Activated CD4-positive, alpha-beta memory T cell treated with anti-CD3 and anti-CD28 coated beads for 36 hours (primary cell): Measurements from ENCODE around the gene NUP210. TPM values are rescaled to one million over a fixed set of nuclear protein-coding genes. Genes with fewer than 3 reads are reported as not detected.
A peak's percentile ranks its signal among the peaks of the same experiment; 100 is the strongest.

Source experiments
- CTCF ChIA-PET: fragments of 350-600 bp; sonication (Branson Sonifier 250); formaldehyde crosslinking; loops from one replicate; lab custom pipeline; 2021; ENCODE audit warnings: antibody characterized with exemption, inconsistent platforms; lab: Charles Lee
- POLR2A ChIA-PET: fragments of 350-600 bp; sonication (Branson Sonifier 250); formaldehyde crosslinking; loops from one replicate; lab custom pipeline; 2021; ENCODE audit warnings: antibody characterized with exemption; lab: Charles Lee
- DNase-seq: peaks from one replicate; pipeline ENCODE4 v3.0.0-alpha.2; 2020
- H3K27ac Mint-ChIP-seq: one replicate; pipeline ENCODE4 v1.8.0; 2021; ENCODE audit warnings: mixed read lengths
- H3K27me3 Mint-ChIP-seq: one replicate; pipeline ENCODE4 v1.8.0; 2021; ENCODE audit warnings: mixed read lengths
- H3K36me3 Mint-ChIP-seq: one replicate; pipeline ENCODE4 v1.8.0; 2021; ENCODE audit warnings: mixed read lengths
- H3K4me1 Mint-ChIP-seq: one replicate; pipeline ENCODE4 v1.8.0; 2021; ENCODE audit warnings: low read depth, mixed read lengths
- H3K4me3 Mint-ChIP-seq: one replicate; pipeline ENCODE4 v1.8.0; 2021; ENCODE audit warnings: mild to moderate bottlenecking, mixed read lengths
- H3K9me3 Mint-ChIP-seq: one replicate; pipeline ENCODE4 v1.8.0; 2021; ENCODE audit warnings: mixed read lengths
- intact Hi-C: fragments of 100-400 bp; cut with micrococcal nuclease; formaldehyde crosslinking; loops from one replicate; pipeline ENCODE4 v1.15.1; 2023
- total RNA-seq, 2 experiments: library from RNA; stranded (reverse); gene quantifications; one replicate each; pipeline ENCODE4 v1.2.3, GENCODE V29; 2021

Gene NUP210
- total RNA-seq, 2 experiments from 2014 or later, result 140 to 144 TPM

GRCh38 chr3:13357074-13357473 is 63.0 kb downstream of the NUP210 start:
- Mint-ChIP-seq H3K9me3 (no peaks in the 10 kb centered on the region), H3K4me3 (no peak overlapping the region), H3K4me1 (peaks cover 14% of the 10 kb centered on the region), H3K36me3 (peaks cover 69% of the 10 kb centered on the region), H3K27me3 (no peaks in the 10 kb centered on the region), H3K27ac (no peak overlapping the region)
- DNase-seq, result no peak
- intact Hi-C loops, result no loop called here
- CTCF ChIA-PET, result interaction anchor here (0.9 to 1.4 kb wide), 2 partner anchors 11 to 96 kb away, joined by 3 to 6 read pairs; no protein-coding TSS in a partner anchor
- POLR2A ChIA-PET, result no interaction called here

- Mint-ChIP-seq H3K27ac (peak overlapping the region; percentile 74), H3K4me1 (peaks cover 42% of the 10 kb centered on the region), H3K27me3 (no peaks in the 10 kb centered on the region), H3K36me3 (peaks cover 63% of the 10 kb centered on the region), H3K4me3 (no peak overlapping the region), H3K9me3 (no peaks in the 10 kb centered on the region)
- intact Hi-C loops, result no loop called here
- CTCF ChIA-PET, result interaction anchor here (0.7 to 2.4 kb wide), 2 partner anchors 10 to 98 kb away, joined by 3 to 18 read pairs; no protein-coding TSS in a partner anchor
- DNase-seq, result no peak
- POLR2A ChIA-PET, result no interaction called here
Measured at GRCh38 chr3:13353936-13354542, 66.1 kb downstream of the NUP210 start.

- H3K4me3 Mint-ChIP-seq, result no peak overlapping the region
- no peaks in the 10 kb centered on the region for H3K27me3 Mint-ChIP-seq
- no peaks in the 10 kb centered on the region for H3K9me3 Mint-ChIP-seq
- POLR2A ChIA-PET, result no interaction called here
- intact Hi-C loops, result no loop called here
- H3K4me1 Mint-ChIP-seq, result peaks cover 47% of the 10 kb centered on the region
- no peak for DNase-seq
- H3K36me3 Mint-ChIP-seq, result peaks cover 63% of the 10 kb centered on the region
- peak overlapping the region; percentile 74 for H3K27ac Mint-ChIP-seq
- CTCF ChIA-PET, result interaction anchor here (0.7 to 2.4 kb wide), 2 partner anchors 10 to 99 kb away, joined by 3 to 18 read pairs; no protein-coding TSS in a partner anchor
Measured at GRCh38 chr3:13353506-13353905, 66.6 kb downstream of the NUP210 start.

DNA sequence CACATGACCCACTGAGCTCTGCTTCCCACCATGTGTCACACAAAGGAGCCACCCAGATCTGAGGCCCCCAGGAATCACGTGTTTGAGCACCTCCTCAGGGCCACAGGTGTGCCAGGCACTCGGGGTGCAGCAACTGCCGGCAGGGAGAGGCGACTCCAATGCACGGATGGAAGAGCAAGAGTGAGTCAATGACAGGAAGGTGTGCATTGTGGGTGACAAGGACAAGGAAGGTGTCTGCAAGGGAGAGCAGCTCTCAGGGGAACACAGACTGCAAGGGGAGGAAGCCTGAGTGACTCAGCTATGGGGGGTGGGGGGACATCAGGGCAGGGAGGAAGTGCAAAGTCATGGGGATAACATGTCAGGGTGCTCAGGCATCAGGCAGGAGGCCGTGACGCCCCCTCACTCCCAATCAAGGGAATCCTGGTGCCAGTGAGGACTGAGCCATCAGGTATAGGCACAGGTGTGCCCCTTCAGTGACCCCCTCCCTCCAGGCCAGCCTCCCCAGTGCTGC is 67.4 kb downstream of the NUP210 start:
- H3K27ac Mint-ChIP-seq, result peak overlapping the region; percentile 74
- CTCF ChIA-PET, result no interaction called here
- intact Hi-C loops, result no loop called here
- peaks cover 64% of the 10 kb centered on the region for H3K36me3 Mint-ChIP-seq
- POLR2A ChIA-PET, result no interaction called here
- H3K4me3 Mint-ChIP-seq, result no peak overlapping the region
- H3K27me3 Mint-ChIP-seq, result no peaks in the 10 kb centered on the region
- no peaks in the 10 kb centered on the region for H3K9me3 Mint-ChIP-seq
- peak; percentile 57 for DNase-seq
- peaks cover 55% of the 10 kb centered on the region for H3K4me1 Mint-ChIP-seq

DNA sequence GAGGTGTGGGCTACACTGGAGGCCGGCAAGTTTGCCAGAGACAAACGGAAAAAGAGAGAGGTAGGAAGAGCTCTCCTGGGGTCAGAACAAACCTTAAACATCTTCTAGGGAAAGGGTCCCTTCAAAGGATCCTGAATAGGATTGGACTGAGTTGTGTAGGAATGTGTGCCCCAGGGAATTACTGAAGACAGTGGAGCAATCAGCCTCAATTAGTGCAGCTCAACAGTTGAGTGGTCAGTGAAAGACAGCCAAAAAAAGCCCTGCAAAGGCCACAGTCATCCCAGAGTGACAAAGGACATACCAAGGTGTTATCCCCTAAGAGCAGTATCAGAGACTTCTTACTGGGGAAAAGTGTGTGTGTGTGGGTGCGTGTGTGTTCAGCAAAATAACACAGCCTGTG is 70.3 kb downstream of the NUP210 start:
- intact Hi-C loops, result no loop called here
- ChIA-PET POLR2A (interaction anchor here (1.2 kb wide), 1 partner anchor 64 kb away, joined by 3 read pairs; no protein-coding TSS in a partner anchor), CTCF (interaction anchor here (0.7 to 4.1 kb wide), 3 partner anchors 103 to 308 kb away, joined by 3 to 31 read pairs (median 4); no protein-coding TSS in a partner anchor)
- no peaks in the 10 kb centered on the region for H3K9me3 Mint-ChIP-seq
- H3K4me1 Mint-ChIP-seq, result peaks cover 73% of the 10 kb centered on the region
- peaks cover 55% of the 10 kb centered on the region for H3K36me3 Mint-ChIP-seq
- no peaks in the 10 kb centered on the region for H3K27me3 Mint-ChIP-seq
- H3K27ac Mint-ChIP-seq, result peak overlapping the region; percentile 19
- DNase-seq, result no peak
- H3K4me3 Mint-ChIP-seq, result no peak overlapping the region

DNA sequence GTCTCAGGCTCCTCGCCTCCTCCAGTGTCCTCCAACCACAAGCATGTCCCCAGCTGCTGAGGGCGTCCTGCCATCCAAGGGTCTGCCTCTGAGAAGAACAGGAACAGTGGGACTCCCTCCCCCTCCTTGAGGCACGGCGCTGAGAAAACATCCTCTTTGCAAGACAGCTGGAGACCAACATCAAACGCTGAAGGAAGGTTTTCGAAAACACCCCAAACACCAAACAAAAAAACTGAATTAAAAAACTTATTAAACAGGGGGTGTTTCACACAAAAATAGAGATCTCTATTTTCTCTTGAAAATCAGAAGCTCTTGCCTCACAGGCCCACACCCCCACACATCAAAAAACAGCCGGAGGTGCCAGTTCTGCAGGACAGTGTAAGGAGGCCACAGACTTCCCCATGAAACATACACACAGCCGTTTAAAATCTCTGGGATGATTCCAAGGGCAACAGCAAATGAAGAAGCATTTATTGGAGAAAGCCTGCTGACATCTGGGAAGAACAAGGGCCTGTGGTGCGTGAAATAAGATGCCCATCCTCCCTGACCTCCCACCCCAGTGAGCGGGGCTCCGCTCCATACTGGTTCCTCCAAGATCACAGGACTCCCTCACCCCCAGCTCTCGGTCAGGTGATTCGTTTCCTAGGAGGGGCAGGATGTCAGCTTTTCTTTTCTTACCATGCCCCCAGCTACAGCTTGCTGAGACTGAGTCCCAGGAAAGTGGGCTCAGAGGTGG is 71.3 kb downstream of the NUP210 start:
- intact Hi-C loops, result no loop called here
- Mint-ChIP-seq H3K4me1 (peaks cover 73% of the 10 kb centered on the region), H3K27ac (peak overlapping the region; percentile 10), H3K27me3 (no peaks in the 10 kb centered on the region), H3K4me3 (no peak overlapping the region), H3K9me3 (no peaks in the 10 kb centered on the region), H3K36me3 (peaks cover 57% of the 10 kb centered on the region)
- DNase-seq, result no peak
- ChIA-PET POLR2A (interaction anchor here (1.2 kb wide), 1 partner anchor 65 kb away, joined by 3 read pairs; no protein-coding TSS in a partner anchor), CTCF (interaction anchor here (0.7 to 4.1 kb wide), 5 partner anchors 13 to 309 kb away, joined by 3 to 31 read pairs (median 4); no protein-coding TSS in a partner anchor)

- Mint-ChIP-seq H3K4me3 (no peak overlapping the region), H3K27ac (peak overlapping the region; percentile 59), H3K36me3 (peaks cover 56% of the 10 kb centered on the region), H3K9me3 (no peaks in the 10 kb centered on the region), H3K27me3 (no peaks in the 10 kb centered on the region), H3K4me1 (peaks cover 66% of the 10 kb centered on the region)
- intact Hi-C loops, result no loop called here
- CTCF ChIA-PET, result interaction anchor here (0.9 to 5.1 kb wide), 6 partner anchors 14 to 256 kb away, joined by 3 to 108 read pairs (median 10); no protein-coding TSS in a partner anchor
- DNase-seq, result no peak
- POLR2A ChIA-PET, result no interaction called here
Measured at GRCh38 chr3:13348100-13348499, 72.0 kb downstream of the NUP210 start.

DNA sequence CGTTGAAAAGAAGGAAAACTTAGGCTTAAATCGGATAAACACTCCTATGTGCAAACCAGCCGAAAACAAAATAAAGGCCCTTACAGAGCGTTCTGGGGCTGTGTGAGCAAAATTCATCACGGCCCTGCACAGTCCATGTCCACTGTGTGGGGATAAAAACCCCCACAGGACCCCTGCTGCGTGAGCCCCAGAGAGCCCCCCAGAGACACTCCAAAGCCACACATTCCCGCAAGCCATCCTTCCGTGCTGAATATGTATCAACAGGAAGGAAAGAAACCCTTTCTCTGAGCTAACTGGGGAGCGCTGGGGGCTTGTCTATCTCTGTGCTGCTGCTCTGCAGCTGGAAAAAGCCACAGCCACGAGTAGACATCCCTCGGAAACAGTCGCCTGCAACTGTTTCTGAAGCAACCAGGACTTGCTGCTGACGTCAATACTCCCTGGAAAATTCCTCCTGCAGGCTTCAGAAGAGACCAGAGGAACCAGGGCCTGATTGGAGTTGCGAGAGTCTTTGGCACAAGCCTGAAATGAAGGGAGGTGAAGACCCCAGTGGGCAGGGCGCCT is 72.7 kb downstream of the NUP210 start:
- H3K36me3 Mint-ChIP-seq, result peaks cover 55% of the 10 kb centered on the region
- H3K9me3 Mint-ChIP-seq, result no peaks in the 10 kb centered on the region
- peak overlapping the region; percentile 82 for H3K27ac Mint-ChIP-seq
- no peak for DNase-seq
- no peaks in the 10 kb centered on the region for H3K27me3 Mint-ChIP-seq
- intact Hi-C loops, result no loop called here
- H3K4me3 Mint-ChIP-seq, result no peak overlapping the region
- peaks cover 62% of the 10 kb centered on the region for H3K4me1 Mint-ChIP-seq
- POLR2A ChIA-PET, result interaction anchor here (1.5 kb wide), 1 partner anchor 22 kb away, joined by 4 read pairs; no protein-coding TSS in a partner anchor
- CTCF ChIA-PET, result interaction anchor here (1.2 to 5.1 kb wide), 4 partner anchors 14 to 301 kb away, joined by 3 to 108 read pairs (median 9); no protein-coding TSS in a partner anchor

DNA sequence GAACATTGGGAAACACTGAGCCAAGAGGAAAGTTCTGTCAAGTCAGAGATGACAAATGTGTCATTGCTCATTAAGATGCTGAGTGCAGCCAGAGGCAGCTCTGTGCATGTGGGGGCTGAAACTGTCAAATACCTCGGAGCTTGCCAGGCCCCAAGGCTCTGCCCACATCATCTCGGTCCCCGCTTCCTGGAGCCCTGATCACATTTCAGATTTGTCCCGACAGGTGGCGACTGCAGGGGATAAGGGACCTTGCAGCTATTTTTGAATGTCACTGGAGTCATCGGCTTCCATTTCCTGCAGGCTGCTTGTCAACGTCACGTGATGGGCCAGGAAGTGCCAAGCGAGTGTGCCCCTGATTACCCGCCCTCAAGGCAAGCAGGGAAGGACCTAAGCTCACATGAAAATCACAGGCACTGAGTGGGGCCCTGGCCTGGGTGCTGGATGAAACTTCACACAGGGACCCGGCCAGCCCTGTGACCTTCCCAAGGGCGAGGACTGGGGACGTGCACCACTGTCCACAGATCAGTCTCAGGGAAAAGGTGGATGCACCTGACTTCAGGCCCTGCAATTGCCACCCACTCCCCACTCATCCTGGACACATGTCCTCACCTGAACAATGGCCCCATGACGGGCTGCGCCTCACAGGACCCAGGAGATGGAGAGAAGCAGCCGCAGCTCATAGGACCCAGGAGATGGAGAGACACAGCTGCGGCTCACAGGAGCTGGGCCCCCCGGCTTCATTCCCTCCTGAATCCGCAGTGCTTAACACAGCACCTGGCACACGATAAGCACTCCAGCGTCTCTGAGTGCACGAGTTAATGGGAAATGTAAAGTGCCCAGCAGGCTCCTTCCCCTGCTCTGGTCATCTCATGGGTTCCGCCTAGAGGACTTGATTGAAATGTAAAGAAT is 73.4 kb downstream of the NUP210 start:
- H3K27ac Mint-ChIP-seq, result peak overlapping the region; percentile 82
- intact Hi-C loops, result loop anchor here (1.0 kb wide), 2 partner anchors 68 to 106 kb away; no protein-coding TSS in a partner anchor
- peak; percentile 91 for DNase-seq
- H3K4me1 Mint-ChIP-seq, result peaks cover 56% of the 10 kb centered on the region
- H3K27me3 Mint-ChIP-seq, result no peaks in the 10 kb centered on the region
- peaks cover 62% of the 10 kb centered on the region for H3K36me3 Mint-ChIP-seq
- H3K4me3 Mint-ChIP-seq, result no peak overlapping the region
- no peaks in the 10 kb centered on the region for H3K9me3 Mint-ChIP-seq
- ChIA-PET POLR2A (interaction anchor here (0.7 to 2.3 kb wide), 3 partner anchors 21 to 133 kb away, joined by 3 to 9 read pairs (median 4); partner anchors contain the start of gene HDAC11), CTCF (interaction anchor here (0.8 to 5.1 kb wide), 15 partner anchors 8 to 301 kb away, joined by 3 to 108 read pairs (median 4); no protein-coding TSS in a partner anchor)

GRCh38 chr3:13345772-13346171 is 74.3 kb downstream of the NUP210 start:
- H3K4me1 Mint-ChIP-seq, result peaks cover 47% of the 10 kb centered on the region
- ChIA-PET POLR2A (interaction anchor here (1.2 to 2.3 kb wide), 2 partner anchors 75 to 107 kb away, joined by 3 to 9 read pairs; partner anchors contain the start of gene NUP210), CTCF (interaction anchor here (0.8 to 5.1 kb wide), 12 partner anchors 9 to 254 kb away, joined by 3 to 108 read pairs (median 5); no protein-coding TSS in a partner anchor)
- H3K36me3 Mint-ChIP-seq, result peaks cover 62% of the 10 kb centered on the region
- H3K9me3 Mint-ChIP-seq, result no peaks in the 10 kb centered on the region
- intact Hi-C loops, result loop anchor here (1.0 kb wide), 2 partner anchors 69 to 107 kb away; no protein-coding TSS in a partner anchor
- no peak overlapping the region for H3K4me3 Mint-ChIP-seq
- no peaks in the 10 kb centered on the region for H3K27me3 Mint-ChIP-seq
- no peak for DNase-seq
- H3K27ac Mint-ChIP-seq, result peak overlapping the region; percentile 82
